ENCODE data around the gene KCTD7.
"Not testable (repeated sequence)": the region's sequence is repeated elsewhere in the genome, so short reads cannot be mapped to it uniquely, and the experiment has no call there.

Gene KCTD7

GRCh38 chr7:66591799-66592596 lies 36.7 kb upstream of the KCTD7 start:
- Histone ChIP-seq H3K27me3 (ENCODE audit: control insufficient read depth in 1 of 2, insufficient read depth in 2 of 2, low read length in 2 of 2) (no peaks in the 10 kb centered on the region), H3K9ac (ENCODE audit: low read length in 2 of 2) (peak overlapping the region; percentile 80 to 92), H3K36me3 (ENCODE audit: control insufficient read depth in 2 of 2, insufficient read depth in 2 of 2, low read length in 2 of 2) (no peaks in the 10 kb centered on the region), H3K4me1 (ENCODE audit: control insufficient read depth, insufficient read depth, low read length) (peaks cover 23% of the 10 kb centered on the region), H3K4me3 (ENCODE audit: low read length in 2 of 2) (peak overlapping the region; percentile 69 to 90), H3K9me3 (ENCODE audit: control insufficient read depth in 2 of 2, low read length in 2 of 2) (no peaks in the 10 kb centered on the region), H3K27ac (ENCODE audit: low read length) (peak overlapping the region; percentile 96)

DNA sequence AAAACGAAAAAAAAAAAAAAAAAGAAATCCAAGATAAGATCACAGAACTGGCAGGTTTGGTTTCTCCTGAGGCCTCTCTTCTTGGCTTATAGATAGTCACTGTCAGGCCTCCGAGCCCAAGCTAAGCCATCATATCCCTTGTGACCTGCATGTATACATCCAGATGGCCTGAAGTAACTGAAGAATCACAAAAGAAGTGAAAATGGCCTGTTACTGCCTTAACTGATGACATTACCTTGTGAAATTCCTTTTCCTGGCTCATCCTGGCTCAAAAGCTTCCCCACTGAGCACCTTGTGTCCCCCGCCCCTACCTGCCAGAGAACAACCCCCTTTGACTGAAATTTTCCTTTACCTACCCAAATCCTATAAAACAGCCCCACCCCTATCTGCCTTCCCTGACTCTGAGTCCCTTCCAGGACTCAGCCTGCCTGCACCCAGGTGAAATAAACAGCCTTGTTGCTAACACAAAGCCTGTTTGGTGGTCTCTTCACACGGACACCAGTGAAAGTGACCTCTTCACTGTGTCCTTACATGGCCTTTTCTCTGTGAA lies 36.0 kb upstream of the KCTD7 start:
- peak overlapping the region; percentile 69 to 90 for H3K4me3 ChIP-seq (ENCODE audit: low read length in 2 of 2)
- not testable (repeated sequence) for H3K27me3 ChIP-seq (ENCODE audit: control insufficient read depth in 1 of 2, insufficient read depth in 2 of 2, low read length in 2 of 2); H3K9me3 ChIP-seq (ENCODE audit: control insufficient read depth in 2 of 2, low read length in 2 of 2); H3K36me3 ChIP-seq (ENCODE audit: control insufficient read depth in 2 of 2, insufficient read depth in 2 of 2, low read length in 2 of 2)
- H3K9ac ChIP-seq (ENCODE audit: low read length in 2 of 2): peak overlapping the region; percentile 80 to 92
- H3K27ac ChIP-seq (ENCODE audit: low read length): peak overlapping the region; percentile 96
- peaks cover 23% of the 10 kb centered on the region for H3K4me1 ChIP-seq (ENCODE audit: control insufficient read depth, insufficient read depth, low read length)

- not testable (repeated sequence) for H3K4me3 ChIP-seq (ENCODE audit: low read length in 2 of 2); H3K9ac ChIP-seq (ENCODE audit: low read length in 2 of 2); H3K36me3 ChIP-seq (ENCODE audit: control insufficient read depth in 2 of 2, insufficient read depth in 2 of 2, low read length in 2 of 2); H3K9me3 ChIP-seq (ENCODE audit: control insufficient read depth in 2 of 2, low read length in 2 of 2); H3K27me3 ChIP-seq (ENCODE audit: control insufficient read depth in 1 of 2, insufficient read depth in 2 of 2, low read length in 2 of 2); H3K27ac ChIP-seq (ENCODE audit: low read length)
- peaks cover 19% of the 10 kb centered on the region for H3K4me1 ChIP-seq (ENCODE audit: control insufficient read depth, insufficient read depth, low read length)
Measured at GRCh38 chr7:66594082-66594481, 34.6 kb upstream of the KCTD7 start.

DNA sequence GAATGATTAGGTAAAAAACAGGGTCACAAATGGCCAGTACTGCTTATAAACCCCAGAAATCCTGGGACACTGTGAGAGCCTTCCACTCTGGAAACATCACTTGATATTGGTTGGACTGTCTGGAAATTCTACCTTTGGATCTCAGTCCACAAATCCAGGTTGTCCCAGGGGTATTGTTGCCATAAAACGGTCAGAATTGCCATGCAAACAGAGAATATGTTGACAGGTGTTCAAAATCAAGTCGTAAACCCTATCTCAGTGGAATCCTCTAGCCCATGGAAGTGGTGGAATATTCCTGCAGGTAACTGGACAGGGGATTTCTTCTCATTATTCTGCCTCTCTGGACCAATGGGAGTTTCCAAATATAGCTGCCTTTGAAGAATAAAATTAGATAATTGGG lies 31.2 kb upstream of the KCTD7 start:
- H3K27ac ChIP-seq (ENCODE audit: low read length): no peak overlapping the region
- H3K4me3 ChIP-seq (ENCODE audit: low read length in 2 of 2): no peak overlapping the region
- peaks cover 4% of the 10 kb centered on the region for H3K4me1 ChIP-seq (ENCODE audit: control insufficient read depth, insufficient read depth, low read length)
- H3K9ac ChIP-seq (ENCODE audit: low read length in 2 of 2): no peak overlapping the region
- no peaks in the 10 kb centered on the region for H3K9me3 ChIP-seq (ENCODE audit: control insufficient read depth in 2 of 2, low read length in 2 of 2)
- H3K27me3 ChIP-seq (ENCODE audit: control insufficient read depth in 1 of 2, insufficient read depth in 2 of 2, low read length in 2 of 2): no peaks in the 10 kb centered on the region
- H3K36me3 ChIP-seq (ENCODE audit: control insufficient read depth in 2 of 2, insufficient read depth in 2 of 2, low read length in 2 of 2): no peaks in the 10 kb centered on the region

DNA sequence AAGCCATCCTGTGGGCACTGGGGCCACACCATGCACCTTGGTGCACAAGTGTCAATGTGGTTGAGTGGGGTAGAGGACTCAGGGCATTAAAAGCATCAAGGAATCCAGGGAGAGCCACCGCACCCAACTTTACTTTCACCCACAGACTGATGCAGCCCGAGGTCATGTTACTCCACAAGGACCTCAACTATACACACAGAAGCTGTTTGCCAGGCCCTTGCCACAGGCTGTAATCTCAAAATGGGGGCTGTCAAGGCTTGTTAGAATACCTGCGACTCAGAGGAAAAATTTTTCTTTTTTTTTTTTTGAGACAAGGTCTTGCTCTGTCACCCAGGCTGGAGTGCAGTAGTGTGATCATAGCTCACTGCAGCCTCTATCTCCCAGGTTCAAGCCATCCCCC lies 26.5 kb upstream of the KCTD7 start:
- no peak overlapping the region for H3K9ac ChIP-seq (ENCODE audit: low read length in 2 of 2)

DNA sequence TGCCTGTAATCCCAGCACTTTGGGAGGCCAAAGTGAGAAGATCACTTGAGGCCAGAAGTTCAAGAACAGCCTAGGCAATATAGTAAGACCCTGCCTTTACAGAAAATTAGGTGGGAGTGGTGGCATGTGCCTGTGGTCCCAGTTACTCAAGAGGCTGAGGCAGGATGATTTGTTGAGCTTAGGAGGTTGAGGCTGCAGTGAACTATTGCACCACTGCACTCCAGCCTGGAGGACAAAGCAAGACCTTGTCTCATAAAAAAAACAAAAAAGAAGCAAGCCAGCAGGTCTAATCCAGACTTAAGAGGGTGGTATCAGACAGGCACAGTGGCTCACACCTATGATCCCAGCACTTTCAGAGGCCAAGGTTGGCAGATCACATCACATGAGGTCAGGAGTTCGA lies 24.5 kb upstream of the KCTD7 start:
- H3K4me1 ChIP-seq (ENCODE audit: control insufficient read depth, insufficient read depth, low read length): no peaks in the 10 kb centered on the region
- no peaks in the 10 kb centered on the region for H3K9me3 ChIP-seq (ENCODE audit: control insufficient read depth in 2 of 2, low read length in 2 of 2)
- no peak overlapping the region for H3K9ac ChIP-seq (ENCODE audit: low read length in 2 of 2)
- H3K4me3 ChIP-seq (ENCODE audit: low read length in 2 of 2): no peak overlapping the region
- H3K36me3 ChIP-seq (ENCODE audit: control insufficient read depth in 2 of 2, insufficient read depth in 2 of 2, low read length in 2 of 2): no peaks in the 10 kb centered on the region
- H3K27ac ChIP-seq (ENCODE audit: low read length): no peak overlapping the region
- H3K27me3 ChIP-seq (ENCODE audit: control insufficient read depth in 1 of 2, insufficient read depth in 2 of 2, low read length in 2 of 2): no peaks in the 10 kb centered on the region

More for the DNA sequence above, 26.5 kb upstream of the KCTD7 start:
- Histone ChIP-seq H3K4me1 (ENCODE audit: control insufficient read depth, insufficient read depth, low read length) (no peaks in the 10 kb centered on the region), H3K4me3 (ENCODE audit: low read length in 2 of 2) (no peak overlapping the region), H3K27me3 (ENCODE audit: control insufficient read depth in 1 of 2, insufficient read depth in 2 of 2, low read length in 2 of 2) (no peaks in the 10 kb centered on the region), H3K9me3 (ENCODE audit: control insufficient read depth in 2 of 2, low read length in 2 of 2) (no peaks in the 10 kb centered on the region), H3K27ac (ENCODE audit: low read length) (no peak overlapping the region), H3K36me3 (ENCODE audit: control insufficient read depth in 2 of 2, insufficient read depth in 2 of 2, low read length in 2 of 2) (no peaks in the 10 kb centered on the region)

- H3K9me3 ChIP-seq (ENCODE audit: control insufficient read depth in 2 of 2, low read length in 2 of 2); H3K27ac ChIP-seq (ENCODE audit: low read length); H3K4me3 ChIP-seq (ENCODE audit: low read length in 2 of 2); H3K4me1 ChIP-seq (ENCODE audit: control insufficient read depth, insufficient read depth, low read length); H3K27me3 ChIP-seq (ENCODE audit: control insufficient read depth in 1 of 2, insufficient read depth in 2 of 2, low read length in 2 of 2); H3K36me3 ChIP-seq (ENCODE audit: control insufficient read depth in 2 of 2, insufficient read depth in 2 of 2, low read length in 2 of 2); H3K9ac ChIP-seq (ENCODE audit: low read length in 2 of 2): not testable (repeated sequence)
Measured at GRCh38 chr7:66606540-66607291, 22.0 kb upstream of the KCTD7 start.

GRCh38 chr7:66609176-66609575 lies 19.5 kb upstream of the KCTD7 start:
- H3K4me3 ChIP-seq (ENCODE audit: low read length in 2 of 2): no peak overlapping the region
- H3K27me3 ChIP-seq (ENCODE audit: control insufficient read depth in 1 of 2, insufficient read depth in 2 of 2, low read length in 2 of 2): no peaks in the 10 kb centered on the region
- no peaks in the 10 kb centered on the region for H3K9me3 ChIP-seq (ENCODE audit: control insufficient read depth in 2 of 2, low read length in 2 of 2)
- no peak overlapping the region for H3K9ac ChIP-seq (ENCODE audit: low read length in 2 of 2)
- no peak overlapping the region for H3K27ac ChIP-seq (ENCODE audit: low read length)
- H3K36me3 ChIP-seq (ENCODE audit: control insufficient read depth in 2 of 2, insufficient read depth in 2 of 2, low read length in 2 of 2): no peaks in the 10 kb centered on the region
- H3K4me1 ChIP-seq (ENCODE audit: control insufficient read depth, insufficient read depth, low read length): no peaks in the 10 kb centered on the region

DNA sequence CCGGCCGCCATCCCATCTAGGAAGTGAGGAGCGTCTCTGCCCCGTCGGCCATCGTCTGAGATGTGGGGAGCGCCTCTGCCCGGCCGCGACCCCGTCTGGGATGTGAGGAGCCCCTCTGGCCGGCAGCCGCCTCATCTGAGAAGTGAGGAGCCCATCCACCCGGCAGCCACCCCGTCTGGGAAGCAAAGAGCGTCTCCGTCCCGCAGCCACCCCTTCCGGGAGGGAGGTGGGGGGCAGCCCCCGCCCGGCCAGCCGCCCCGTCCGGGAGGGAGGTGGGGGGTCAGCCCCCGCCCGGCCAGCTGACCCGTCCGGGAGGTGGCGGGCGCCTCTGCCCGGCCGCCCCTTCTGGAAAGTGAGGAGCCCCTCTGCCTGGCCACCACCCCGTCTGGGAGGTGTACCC lies 14.1 kb upstream of the KCTD7 start:
- H3K27ac ChIP-seq (ENCODE audit: low read length); H3K4me1 ChIP-seq (ENCODE audit: control insufficient read depth, insufficient read depth, low read length); H3K9ac ChIP-seq (ENCODE audit: low read length in 2 of 2); H3K27me3 ChIP-seq (ENCODE audit: control insufficient read depth in 1 of 2, insufficient read depth in 2 of 2, low read length in 2 of 2); H3K9me3 ChIP-seq (ENCODE audit: control insufficient read depth in 2 of 2, low read length in 2 of 2); H3K36me3 ChIP-seq (ENCODE audit: control insufficient read depth in 2 of 2, insufficient read depth in 2 of 2, low read length in 2 of 2); H3K4me3 ChIP-seq (ENCODE audit: low read length in 2 of 2): not testable (repeated sequence)

- H3K4me1 ChIP-seq (ENCODE audit: control insufficient read depth, insufficient read depth, low read length): no peaks in the 10 kb centered on the region
- no peaks in the 10 kb centered on the region for H3K36me3 ChIP-seq (ENCODE audit: control insufficient read depth in 2 of 2, insufficient read depth in 2 of 2, low read length in 2 of 2)
- H3K4me3 ChIP-seq (ENCODE audit: low read length in 2 of 2): no peak overlapping the region
- no peak overlapping the region for H3K9ac ChIP-seq (ENCODE audit: low read length in 2 of 2)
- H3K27ac ChIP-seq (ENCODE audit: low read length): no peak overlapping the region
- H3K9me3 ChIP-seq (ENCODE audit: control insufficient read depth in 2 of 2, low read length in 2 of 2): no peaks in the 10 kb centered on the region
- no peaks in the 10 kb centered on the region for H3K27me3 ChIP-seq (ENCODE audit: control insufficient read depth in 1 of 2, insufficient read depth in 2 of 2, low read length in 2 of 2)
Measured at GRCh38 chr7:66615699-66616098, 13.0 kb upstream of the KCTD7 start.

DNA sequence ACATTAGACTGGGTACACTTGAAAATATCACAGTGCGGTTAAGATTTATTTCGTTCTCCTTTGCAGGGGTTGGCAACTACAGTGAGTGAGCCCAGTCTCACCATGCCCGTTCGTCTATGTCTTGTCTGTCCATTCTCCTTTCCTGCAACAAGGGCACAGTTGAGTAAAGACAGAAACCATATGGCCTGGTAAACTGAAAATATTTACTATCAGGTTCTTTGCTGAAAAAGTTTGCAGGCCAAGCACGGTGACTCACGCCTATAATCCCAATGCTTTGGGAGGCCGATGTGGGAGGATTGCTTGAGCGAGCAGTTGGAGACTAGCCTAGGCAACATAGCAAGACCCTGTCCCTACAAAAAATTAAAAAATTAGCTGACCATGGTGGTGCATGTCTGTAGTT lies 11.4 kb upstream of the KCTD7 start:
- no peaks in the 10 kb centered on the region for H3K27me3 ChIP-seq (ENCODE audit: control insufficient read depth in 1 of 2, insufficient read depth in 2 of 2, low read length in 2 of 2)
- no peak overlapping the region for H3K9ac ChIP-seq (ENCODE audit: low read length in 2 of 2)
- H3K27ac ChIP-seq (ENCODE audit: low read length): peak overlapping the region; percentile 58
- no peaks in the 10 kb centered on the region for H3K36me3 ChIP-seq (ENCODE audit: control insufficient read depth in 2 of 2, insufficient read depth in 2 of 2, low read length in 2 of 2)
- no peaks in the 10 kb centered on the region for H3K9me3 ChIP-seq (ENCODE audit: control insufficient read depth in 2 of 2, low read length in 2 of 2)
- H3K4me3 ChIP-seq (ENCODE audit: low read length in 2 of 2): no peak overlapping the region
- H3K4me1 ChIP-seq (ENCODE audit: control insufficient read depth, insufficient read depth, low read length): no peaks in the 10 kb centered on the region

Measured in stomach smooth muscle (tissue), 2 donors.